ENCODE results near the gene CYB561D1. TPM values are rescaled to one million over a fixed set of nuclear protein-coding genes. Genes with fewer than 3 reads are reported as not detected.

Gene CYB561D1
- total and polyA plus RNA-seq, 2 of the 13 experiments (the other 11 are each of a cell fraction or from before 2014, with no cell fraction given): 3.9 to 4.1 TPM

GRCh38 chr1:109548321-109549267 is 54.7 kb downstream of the CYB561D1 start, which contains the start of gene GNAI3 (continued):
- TF ChIP-seq PRDM10 (CRISPR knock-in tag; IDR thresholded peaks at IDR 0.05; ENCODE audit: low read depth): peak; percentile 61; the same call in 1 of the 2 replicates
- peak; percentile 95; the same call in 1 of the 2 replicates for TF ChIP-seq KLF12 (CRISPR knock-in tag; IDR thresholded peaks at IDR 0.05; ENCODE audit: borderline replicate concordance)
- peak; percentile 66; the same call in 1 of the 2 replicates for TF ChIP-seq ZSCAN29 (CRISPR knock-in tag; conservative IDR thresholded peaks at IDR 0.05)
- TF ChIP-seq ZNF678 (CRISPR knock-in tag; IDR thresholded peaks at IDR 0.05): peak; percentile 46; the same call in 1 of the 2 replicates
- TF ChIP-seq SMYD3 (CRISPR knock-in tag; IDR thresholded peaks at IDR 0.05): peak; percentile 68; the same call in 1 of the 2 replicates
- TF ChIP-seq PITX1 (CRISPR knock-in tag; IDR thresholded peaks at IDR 0.05): 0 out of 2 replicates have a peak, but pooled peaks have one; percentile 16
- peak; percentile 81 for TF ChIP-seq MIER3 (CRISPR knock-in tag; IDR thresholded peaks at IDR 0.05; ENCODE audit: borderline replicate concordance)
- peak; percentile 72; the same call in 1 of the 2 replicates for TF ChIP-seq TBX2 (CRISPR knock-in tag; IDR thresholded peaks at IDR 0.05; ENCODE audit: borderline replicate concordance)
- peak; percentile 46; the same call in 1 of the 2 replicates for TF ChIP-seq NFYB (CRISPR knock-in tag; IDR thresholded peaks at IDR 0.05)
- TF ChIP-seq ZNF337 (CRISPR knock-in tag; IDR thresholded peaks at IDR 0.05; ENCODE audit: borderline replicate concordance, low read depth): no peak; the same call in 1 of the 2 replicates
- no peak for TF ChIP-seq PTBP1 (IDR thresholded peaks at IDR 0.05; ENCODE audit: low read depth, low read length, poor library complexity, severe bottlenecking)
- TF ChIP-seq ZSCAN30 (CRISPR knock-in tag; IDR thresholded peaks at IDR 0.05): no peak
- TF ChIP-seq THAP8 (CRISPR knock-in tag; IDR thresholded peaks at IDR 0.05; ENCODE audit: borderline replicate concordance): 0 out of 2 replicates have a peak, but pooled peaks have one; percentile 33
- peak; percentile 25; the same call in 1 of the 2 replicates for TF ChIP-seq HCFC1 (IDR thresholded peaks at IDR 0.05; ENCODE audit: low read depth, low read length)
- no peak for TF ChIP-seq PRPF4 (IDR thresholded peaks at IDR 0.05; ENCODE audit: low read depth, low read length, poor library complexity, severe bottlenecking)
- peak; percentile 89 for TF ChIP-seq HDAC1 (CRISPR knock-in tag; IDR thresholded peaks at IDR 0.05)
- TF ChIP-seq ZNF251 (CRISPR knock-in tag; IDR thresholded peaks at IDR 0.05): 0 out of 2 replicates have a peak, but pooled peaks have one; percentile 25
- TF ChIP-seq SMARCE1 (IDR thresholded peaks at IDR 0.05; ENCODE audit: borderline replicate concordance): no peak
- TF ChIP-seq NR1H2 (CRISPR knock-in tag; IDR thresholded peaks at IDR 0.05; ENCODE audit: borderline replicate concordance, low read depth): no peak
- TF ChIP-seq HES4 (CRISPR knock-in tag; IDR thresholded peaks at IDR 0.05; ENCODE audit: borderline replicate concordance): peak; percentile 44; the same call in 1 of the 2 replicates
